Keratinocyte (primary cell): Measurements from ENCODE around the gene ADAMTS15.

Experiments used
- EZH2 ChIP-seq: IDR thresholded peaks from one replicate; pipeline ENCODE4 v1.6.1; 2012; ENCODE audit warnings: inconsistent platforms, mild to moderate bottlenecking, low read length, moderate library complexity
- TF ChIP-seq, protein P1 (sequence below), 3 experiments: IDR thresholded peaks in 1 of 3; conservative IDR thresholded peaks in 1 of 3; optimal IDR thresholded peaks in 1 of 3; 2 replicates in 2 of 3; 3 replicates in 1 of 3; pipeline versions ENCODE3 to v1.5.1; 2011; ENCODE audit warnings: low read length in 3 of 3, mild to moderate bottlenecking in 3 of 3, moderate library complexity in 2 of 3, control low read depth in 1 of 3, inconsistent platforms in 1 of 3; ENCODE audit not compliant: insufficient read depth in 2 of 3; ENCODE audit errors: extremely low read depth in 1 of 3

DNA sequence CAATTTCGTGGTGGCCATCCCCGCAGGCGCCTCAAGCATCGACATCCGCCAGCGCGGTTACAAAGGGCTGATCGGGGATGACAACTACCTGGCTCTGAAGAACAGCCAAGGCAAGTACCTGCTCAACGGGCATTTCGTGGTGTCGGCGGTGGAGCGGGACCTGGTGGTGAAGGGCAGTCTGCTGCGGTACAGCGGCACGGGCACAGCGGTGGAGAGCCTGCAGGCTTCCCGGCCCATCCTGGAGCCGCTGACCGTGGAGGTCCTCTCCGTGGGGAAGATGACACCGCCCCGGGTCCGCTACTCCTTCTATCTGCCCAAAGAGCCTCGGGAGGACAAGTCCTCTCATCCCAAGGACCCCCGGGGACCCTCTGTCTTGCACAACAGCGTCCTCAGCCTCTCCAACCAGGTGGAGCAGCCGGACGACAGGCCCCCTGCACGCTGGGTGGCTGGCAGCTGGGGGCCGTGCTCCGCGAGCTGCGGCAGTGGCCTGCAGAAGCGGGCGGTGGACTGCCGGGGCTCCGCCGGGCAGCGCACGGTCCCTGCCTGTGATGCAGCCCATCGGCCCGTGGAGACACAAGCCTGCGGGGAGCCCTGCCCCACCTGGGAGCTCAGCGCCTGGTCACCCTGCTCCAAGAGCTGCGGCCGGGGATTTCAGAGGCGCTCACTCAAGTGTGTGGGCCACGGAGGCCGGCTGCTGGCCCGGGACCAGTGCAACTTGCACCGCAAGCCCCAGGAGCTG lies 24.8 kb downstream of the ADAMTS15 start:
- TF ChIP-seq, protein P1, sequence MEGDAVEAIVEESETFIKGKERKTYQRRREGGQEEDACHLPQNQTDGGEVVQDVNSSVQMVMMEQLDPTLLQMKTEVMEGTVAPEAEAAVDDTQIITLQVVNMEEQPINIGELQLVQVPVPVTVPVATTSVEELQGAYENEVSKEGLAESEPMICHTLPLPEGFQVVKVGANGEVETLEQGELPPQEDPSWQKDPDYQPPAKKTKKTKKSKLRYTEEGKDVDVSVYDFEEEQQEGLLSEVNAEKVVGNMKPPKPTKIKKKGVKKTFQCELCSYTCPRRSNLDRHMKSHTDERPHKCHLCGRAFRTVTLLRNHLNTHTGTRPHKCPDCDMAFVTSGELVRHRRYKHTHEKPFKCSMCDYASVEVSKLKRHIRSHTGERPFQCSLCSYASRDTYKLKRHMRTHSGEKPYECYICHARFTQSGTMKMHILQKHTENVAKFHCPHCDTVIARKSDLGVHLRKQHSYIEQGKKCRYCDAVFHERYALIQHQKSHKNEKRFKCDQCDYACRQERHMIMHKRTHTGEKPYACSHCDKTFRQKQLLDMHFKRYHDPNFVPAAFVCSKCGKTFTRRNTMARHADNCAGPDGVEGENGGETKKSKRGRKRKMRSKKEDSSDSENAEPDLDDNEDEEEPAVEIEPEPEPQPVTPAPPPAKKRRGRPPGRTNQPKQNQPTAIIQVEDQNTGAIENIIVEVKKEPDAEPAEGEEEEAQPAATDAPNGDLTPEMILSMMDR (optimal IDR thresholded peaks at IDR 0.05 in 1 of 3, IDR thresholded peaks at IDR 0.05 in 1 of 3, conservative IDR thresholded peaks at IDR 0.05 in 1 of 3; ENCODE audit: extremely low read depth in 1 of 3, insufficient read depth in 2 of 3, low read length in 3 of 3): no peak
- no peak for TF ChIP-seq EZH2
